A549 (cell line): ENCODE measurements around the gene LRPPRC.

ENCODE experiments used
- CTCF ChIP-seq: fragments of >200 bp; sonication (Bioruptor Twin); formaldehyde crosslinking; IDR thresholded peaks from 3 replicates; pipeline ENCODE4 v1.5.1; 2016
- HDAC2 ChIP-seq: fragments of 200-600 bp; sonication (generic); IDR thresholded peaks from 2 replicates; pipeline ENCODE4 v1.6.1; 2016
- POLR2A ChIP-seq: IDR thresholded peaks from 2 replicates; pipeline ENCODE4 v1.6.1; 2012; ENCODE audit warnings: mild to moderate bottlenecking, low read length
- SMC3 ChIP-seq: fragments of >200 bp; sonication (Bioruptor Twin); formaldehyde crosslinking; IDR thresholded peaks from 3 replicates; pipeline ENCODE4 v1.6.1; 2018; ENCODE audit warnings: inconsistent platforms

DNA sequence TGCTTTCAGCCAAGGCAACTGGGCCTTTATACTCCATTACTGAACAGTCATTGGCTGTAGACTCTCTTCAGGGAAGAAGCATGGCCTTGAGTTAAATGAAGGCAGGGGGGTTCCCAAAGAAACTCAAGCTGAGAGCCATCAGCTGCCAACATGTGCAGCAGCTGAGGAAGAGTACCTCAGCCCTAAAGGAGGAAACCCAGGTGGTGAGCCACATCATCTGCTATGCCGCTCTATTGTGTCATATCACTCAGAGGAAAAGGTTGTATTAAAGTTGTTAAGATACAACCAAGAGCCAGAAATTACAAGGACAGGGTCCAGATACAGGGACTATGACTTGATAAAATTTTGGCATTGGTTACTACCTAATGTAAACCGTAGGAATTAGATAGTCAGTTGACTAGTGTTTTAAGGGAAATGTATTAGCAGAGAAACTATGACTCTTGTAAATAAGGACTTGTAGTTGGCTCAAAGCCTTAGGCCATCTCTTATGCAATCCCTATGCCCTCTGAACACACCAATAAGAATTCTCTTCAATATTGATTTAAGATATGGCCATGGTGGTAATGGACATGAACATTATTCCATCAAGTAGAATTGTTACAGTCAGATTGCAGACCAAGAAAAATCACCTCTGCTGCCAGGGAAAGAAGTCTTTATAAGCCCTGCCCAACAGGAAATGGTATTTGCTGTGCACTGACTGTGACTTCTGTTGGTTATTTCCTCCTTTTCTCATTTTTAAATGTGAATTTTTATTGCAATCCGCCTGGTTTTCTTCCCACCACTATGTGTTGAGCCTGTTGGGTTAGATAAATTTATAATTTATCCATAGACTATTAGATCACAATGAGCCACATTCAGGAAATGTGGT, 9.2 kb upstream of the LRPPRC start:
- TF ChIP-seq SMC3 (no peak), POLR2A (no peak), HDAC2 (no peak), CTCF (no peak)
